SH-SY5Y (cell line): ENCODE results near the gene TMEM53.

Source experiments
- GATA2 ChIP-seq: IDR thresholded peaks from 2 replicates; pipeline ENCODE4 v1.6.1; 2011; ENCODE audit warnings: mild to moderate bottlenecking, low read depth, low read length
- GATA3 ChIP-seq: IDR thresholded peaks from 2 replicates; pipeline ENCODE4 v1.6.1; 2011; ENCODE audit warnings: low read depth, mild to moderate bottlenecking, low read length, moderate library complexity

GRCh38 chr1:44628962-44629756 is 45.1 kb downstream of the TMEM53 start:
- no peak for TF ChIP-seq GATA2
- no peak for TF ChIP-seq GATA3
